Stomach smooth muscle (tissue), 2 donors: ENCODE data around the gene LTO1.
A peak's percentile ranks its signal among the peaks of the same experiment; 100 is the strongest.

ENCODE experiments used
- H3K27ac ChIP-seq: one replicate; pipeline ENCODE4 v1.7.0; 2013; ENCODE audit warnings: mild to moderate bottlenecking, low read length, inconsistent platforms
- H3K27me3 ChIP-seq, 2 donors: one replicate each; pipeline ENCODE4 v1.7.0; 2013; ENCODE audit warnings: low read length in 2 of 2; ENCODE audit not compliant: insufficient read depth in 2 of 2, control insufficient read depth in 1 of 2
- H3K36me3 ChIP-seq, 2 donors: one replicate each; pipeline ENCODE4 v1.7.0; 2013; ENCODE audit warnings: low read length in 2 of 2; ENCODE audit not compliant: control insufficient read depth in 2 of 2, insufficient read depth in 2 of 2
- H3K4me1 ChIP-seq: one replicate; pipeline ENCODE4 v1.7.0; 2013; ENCODE audit warnings: low read length; ENCODE audit not compliant: control insufficient read depth, insufficient read depth
- H3K4me3 ChIP-seq, 2 donors: one replicate each; pipeline ENCODE4 v1.7.0; 2013; ENCODE audit warnings: low read length in 2 of 2
- H3K9ac ChIP-seq, 2 donors: one replicate each; pipeline ENCODE4 v1.7.0; 2013; ENCODE audit warnings: low read length in 2 of 2, mild to moderate bottlenecking in 1 of 2
- H3K9me3 ChIP-seq, 2 donors: one replicate each; pipeline ENCODE4 v1.7.0; 2013; ENCODE audit warnings: low read length in 2 of 2; ENCODE audit not compliant: control insufficient read depth in 2 of 2
- donor health status: healthy.
- donor health status: Pancreatic carcinoma.

The LTO1 gene

GRCh38 chr11:69674886-69675714 lies at the start of gene LTO1:
Gene LTO1 (minus strand): TSS chr11:69675353. CDS start chr11:69675239, 114 bp downstream.
- H3K9me3 ChIP-seq, result no peaks in the 10 kb centered on the region
- H3K36me3 ChIP-seq, result peaks cover 14 to 16% of the 10 kb centered on the region in 2 donors
- H3K4me1 ChIP-seq, result peaks cover 26% of the 10 kb centered on the region
- peak within 1 kb of the TSS; percentile 49 for H3K27ac ChIP-seq
- peak within 1 kb of the TSS; percentile 93 to 97 for H3K4me3 ChIP-seq
- peak within 1 kb of the TSS; percentile 93 to 99 for H3K9ac ChIP-seq
- H3K27me3 ChIP-seq, result no peaks in the 10 kb centered on the region

GRCh38 chr11:69721745-69722144 lies 46.6 kb upstream of the LTO1 start:
- H3K27me3 ChIP-seq, result peaks cover 34 to 51% of the 10 kb centered on the region in 2 donors
- no peak overlapping the region for H3K27ac ChIP-seq
- H3K9ac ChIP-seq, result no peak overlapping the region
- H3K4me3 ChIP-seq, result no peak overlapping the region
- H3K9me3 ChIP-seq, result no peaks in the 10 kb centered on the region
- H3K4me1 ChIP-seq, result no peaks in the 10 kb centered on the region
- no peaks in the 10 kb centered on the region for H3K36me3 ChIP-seq

- Histone ChIP-seq H3K36me3 (no peaks in the 10 kb centered on the region), H3K9me3 (no peaks in the 10 kb centered on the region), H3K27ac (no peak overlapping the region), H3K4me3 (no peak overlapping the region), H3K4me1 (no peaks in the 10 kb centered on the region), H3K9ac (no peak overlapping the region), H3K27me3 (peaks cover 29 to 46% of the 10 kb centered on the region in 2 donors)
Measured at GRCh38 chr11:69721106-69721505, 46.0 kb upstream of the LTO1 start.

GRCh38 chr11:69718912-69719311 lies 43.8 kb upstream of the LTO1 start:
- no peaks in the 10 kb centered on the region for H3K9me3 ChIP-seq
- no peaks in the 10 kb centered on the region for H3K36me3 ChIP-seq
- peaks cover 23 to 40% of the 10 kb centered on the region in 2 donors for H3K27me3 ChIP-seq
- H3K4me1 ChIP-seq, result no peaks in the 10 kb centered on the region
- H3K27ac ChIP-seq, result no peak overlapping the region
- H3K9ac ChIP-seq, result no peak overlapping the region
- H3K4me3 ChIP-seq, result no peak overlapping the region

- Histone ChIP-seq H3K4me3 (no peak overlapping the region), H3K27me3 (peaks cover 23 to 40% of the 10 kb centered on the region in 2 donors), H3K4me1 (no peaks in the 10 kb centered on the region)
Measured at GRCh38 chr11:69718147-69718546, 43.0 kb upstream of the LTO1 start.

GRCh38 chr11:69716891-69717747 lies 42.0 kb upstream of the LTO1 start:
- Histone ChIP-seq H3K36me3 (no peaks in the 10 kb centered on the region), H3K4me1 (no peaks in the 10 kb centered on the region), H3K4me3 (no peak overlapping the region), H3K27ac (no peak overlapping the region), H3K9me3 (no peaks in the 10 kb centered on the region), H3K27me3 (peaks cover 23 to 37% of the 10 kb centered on the region in 2 donors), H3K9ac (no peak overlapping the region)

More at GRCh38 chr11:69718147-69718546, 43.0 kb upstream of the LTO1 start:
- no peak overlapping the region for H3K27ac ChIP-seq
- H3K9ac ChIP-seq, result no peak overlapping the region
- no peaks in the 10 kb centered on the region for H3K36me3 ChIP-seq
- no peaks in the 10 kb centered on the region for H3K9me3 ChIP-seq

GRCh38 chr11:69716099-69716498 lies 40.9 kb upstream of the LTO1 start:
- Histone ChIP-seq H3K27ac (no peak overlapping the region), H3K9me3 (no peaks in the 10 kb centered on the region), H3K36me3 (no peaks in the 10 kb centered on the region), H3K27me3 (peaks cover 17 to 28% of the 10 kb centered on the region in 2 donors), H3K4me3 (no peak overlapping the region), H3K9ac (no peak overlapping the region), H3K4me1 (no peaks in the 10 kb centered on the region)

- peaks cover 15 to 24% of the 10 kb centered on the region in 2 donors for H3K27me3 ChIP-seq
- no peaks in the 10 kb centered on the region for H3K36me3 ChIP-seq
- no peaks in the 10 kb centered on the region for H3K9me3 ChIP-seq
- H3K4me1 ChIP-seq, result no peaks in the 10 kb centered on the region
- no peak overlapping the region for H3K4me3 ChIP-seq
- H3K9ac ChIP-seq, result no peak overlapping the region
- no peak overlapping the region for H3K27ac ChIP-seq
Measured at GRCh38 chr11:69715446-69715845, 40.3 kb upstream of the LTO1 start.

- Histone ChIP-seq H3K27me3 (peaks cover 3 to 11% of the 10 kb centered on the region in 2 donors), H3K9me3 (no peaks in the 10 kb centered on the region), H3K27ac (no peak overlapping the region), H3K4me3 (no peak overlapping the region), H3K9ac (no peak overlapping the region), H3K36me3 (no peaks in the 10 kb centered on the region), H3K4me1 (no peaks in the 10 kb centered on the region)
Measured at GRCh38 chr11:69711822-69712801, 37.0 kb upstream of the LTO1 start.
